GM12874 (cell line): ENCODE data around the gene VWA1.

ENCODE experiments used
- CTCF ChIP-seq: IDR thresholded peaks from 2 replicates; pipeline ENCODE4 v1.5.1; 2011; ENCODE audit warnings: low read depth, mild to moderate bottlenecking, control low read depth, low read length, moderate library complexity; ENCODE audit not compliant: insufficient read depth

VWA1 gene

GRCh38 chr1:1430114-1430982, 5.1 kb upstream of the VWA1 start:
- no peak for TF ChIP-seq CTCF

GRCh38 chr1:1430992-1431844, 4.3 kb upstream of the VWA1 start:
- TF ChIP-seq CTCF: no peak

- TF ChIP-seq CTCF: no peak
Observed at GRCh38 chr1:1431845-1432273, 3.6 kb upstream of the VWA1 start.

GRCh38 chr1:1432274-1432950, 3.1 kb upstream of the VWA1 start:
- no peak for TF ChIP-seq CTCF

- no peak for TF ChIP-seq CTCF
Observed at GRCh38 chr1:1432951-1433803, 2.3 kb upstream of the VWA1 start.

- no peak for TF ChIP-seq CTCF
Observed at GRCh38 chr1:1433804-1434130, 1.7 kb upstream of the VWA1 start.
